B cell (primary cell): ENCODE results near the gene SYTL1. TPM values are rescaled to one million over a fixed set of nuclear protein-coding genes. Genes with fewer than 3 reads are reported as not detected.

Source experiments
- ATAC-seq: fragments of 200-7000 bp; cut with Tn5 transposase; one replicate; pipeline ENCODE4 v1.10.0; 2021; ENCODE audit warnings: low read depth, mild to moderate bottlenecking, moderate number of reproducible peaks, moderate library complexity
- CTCF ChIA-PET: fragments of 350-600 bp; sonication (Branson Sonifier 250); formaldehyde crosslinking; loops from one replicate; lab custom pipeline; 2021; ENCODE audit warnings: antibody characterized with exemption, inconsistent platforms; lab: Charles Lee
- POLR2A ChIA-PET: fragments of 350-600 bp; sonication (Branson Sonifier 250); formaldehyde crosslinking; loops from one replicate; lab custom pipeline; 2021; ENCODE audit warnings: antibody characterized with exemption; lab: Charles Lee
- DNase-seq: peaks from one replicate; pipeline ENCODE4 v3.0.0; 2013
- H2AFZ ChIP-seq: 2 replicates; pipeline ENCODE4 v1.6.1; 2012; ENCODE audit warnings: mild to moderate bottlenecking, low read depth, low read length; ENCODE audit not compliant: insufficient read depth, poor library complexity, severe bottlenecking
- H3K27ac ChIP-seq, 2 donors: 1 replicate in 1 of 2; 2 replicates in 1 of 2; pipeline ENCODE4 v1.5.1; 2012 to 2013; ENCODE audit warnings: low read length in 2 of 2, mild to moderate bottlenecking in 2 of 2, moderate library complexity in 1 of 2
- H3K27me3 ChIP-seq, 4 experiments: fragments of 200-600 bp in 1 of 4; sonication (generic) in 1 of 4; replicated peaks in 1 of 4; 1 replicate in 2 of 4; 2 replicates in 2 of 4; pipeline versions ENCODE4 v1.6.1 to v1.7.0; 2013 to 2016; ENCODE audit warnings: low read length in 3 of 4, mild to moderate bottlenecking in 2 of 4, mixed read lengths in 1 of 4, moderate library complexity in 1 of 4; ENCODE audit not compliant: insufficient read depth in 4 of 4, control insufficient read depth in 3 of 4; ENCODE audit errors: control extremely low read depth in 1 of 4
- H3K36me3 ChIP-seq, 2 experiments: replicated peaks in 1 of 2; 1 replicate in 1 of 2; 2 replicates in 1 of 2; pipeline versions ENCODE4 v1.6.1 to v1.7.1; 2013; ENCODE audit warnings: low read length in 1 of 2; ENCODE audit not compliant: insufficient read depth in 2 of 2, control insufficient read depth in 1 of 2; ENCODE audit errors: control extremely low read depth in 1 of 2, extremely low read depth in 1 of 2
- H3K4me1 ChIP-seq, 2 donors: fragments of 200-600 bp in 1 of 2; sonication (generic) in 1 of 2; 1 replicate in 1 of 2; 2 replicates in 1 of 2; pipeline versions ENCODE4 v1.5.1 to v1.6.1; 2013 to 2017; ENCODE audit warnings: low read length in 2 of 2; ENCODE audit not compliant: control insufficient read depth in 2 of 2, insufficient read depth in 2 of 2
- H3K4me2 ChIP-seq: replicated peaks from 2 replicates; pipeline ENCODE3; 2012; ENCODE audit warnings: mild to moderate bottlenecking, low read depth, low read length; ENCODE audit not compliant: poor library complexity, severe bottlenecking
- H3K4me3 ChIP-seq, 5 experiments: fragments of 200-600 bp in 1 of 5; sonication (generic) in 1 of 5; 1 replicate in 3 of 5; 2 replicates in 2 of 5; pipeline versions ENCODE4 v1.5.1 to v1.7.0; 2011 to 2016; ENCODE audit warnings: low read length in 4 of 5, mild to moderate bottlenecking in 4 of 5, low read depth in 2 of 5, control low read depth in 1 of 5, moderate library complexity in 1 of 5; ENCODE audit not compliant: insufficient read depth in 1 of 5; ENCODE audit errors: control extremely low read depth in 1 of 5, extremely low read depth in 1 of 5
- H3K79me2 ChIP-seq: fragments of 200-600 bp; sonication (generic); one replicate; pipeline ENCODE4 v1.6.0; 2016; ENCODE audit warnings: low read length; ENCODE audit not compliant: control insufficient read depth, insufficient read depth
- H3K9ac ChIP-seq: fragments of 200-600 bp; sonication (generic); 2 replicates; pipeline ENCODE4 v1.6.1; 2017; ENCODE audit warnings: mild to moderate bottlenecking, low read length, moderate library complexity
- H3K9me3 ChIP-seq, 3 donors: one replicate each; pipeline versions ENCODE4 v1.6.1 to v1.7.1; 2013; ENCODE audit warnings: low read length in 2 of 3; ENCODE audit not compliant: control insufficient read depth in 2 of 3, insufficient read depth in 1 of 3; ENCODE audit errors: control extremely low read depth in 1 of 3
- H4K20me1 ChIP-seq: 2 replicates; pipeline ENCODE4 v1.6.0; 2012; ENCODE audit warnings: mild to moderate bottlenecking, low read length; ENCODE audit not compliant: insufficient read depth, control insufficient read depth, poor library complexity, severe bottlenecking
- H3K27ac Mint-ChIP-seq: one replicate; pipeline ENCODE4 v1.8.0; 2021; ENCODE audit warnings: mixed read lengths
- H3K27me3 Mint-ChIP-seq: one replicate; pipeline ENCODE4 v1.8.0; 2021; ENCODE audit warnings: mixed read lengths
- H3K4me1 Mint-ChIP-seq: one replicate; pipeline ENCODE4 v1.8.0; 2021; ENCODE audit warnings: mixed read lengths
- H3K4me3 Mint-ChIP-seq: one replicate; pipeline ENCODE4 v1.8.0; 2021; ENCODE audit warnings: mixed read lengths
- H3K9me3 Mint-ChIP-seq: one replicate; pipeline ENCODE4 v1.8.0; 2022; ENCODE audit warnings: mixed read lengths; ENCODE audit not compliant: insufficient read depth
- EZH2 ChIP-seq: IDR thresholded peaks from 2 replicates; pipeline ENCODE4 v1.6.1; 2012; ENCODE audit warnings: borderline replicate concordance, low read depth, mild to moderate bottlenecking, moderate library complexity, low read length; ENCODE audit not compliant: insufficient read depth, poor library complexity, severe bottlenecking
- WGBS: methylation state at CpG from one replicate; pipeline ENCODE4 v1.1.5; 2013; ENCODE audit warnings: missing lambda C conversion rate; ENCODE audit not compliant: insufficient coverage; 5-methylcytosine and 5-hydroxymethylcytosine counted together
- intact Hi-C: fragments of 100-400 bp; cut with micrococcal nuclease; formaldehyde crosslinking; loops from one replicate; pipeline ENCODE4 v1.10.0; 2022
- polyA plus RNA-seq: library from polyadenylated mRNA; depleted of rRNA; stranded (reverse); fragments of >200 nt; gene quantifications from 2 replicates; pipeline ENCODE4 v1.2.3, GENCODE V29; 2012
- total RNA-seq, 2 donors: library from RNA; stranded (reverse); fragments of 120-200 nt in 1 of 2; gene quantifications; 1 replicate in 1 of 2; 2 replicates in 1 of 2; pipeline versions ENCODE4 v1.2.3 to v1.2.4, GENCODE V29; 2013 to 2022
- TF ChIP-seq, protein P1 (sequence below): fragments of 200-600 bp; IDR thresholded peaks from one replicate; pipeline ENCODE4 v1.8.0; 2022; ENCODE audit warnings: antibody characterized with exemption, mild to moderate bottlenecking

SYTL1 gene
- total and polyA plus RNA-seq, 2 donors (not counting 1 experiment from before 2014, with no cell fraction given) = 159 to 444 TPM

DNA sequence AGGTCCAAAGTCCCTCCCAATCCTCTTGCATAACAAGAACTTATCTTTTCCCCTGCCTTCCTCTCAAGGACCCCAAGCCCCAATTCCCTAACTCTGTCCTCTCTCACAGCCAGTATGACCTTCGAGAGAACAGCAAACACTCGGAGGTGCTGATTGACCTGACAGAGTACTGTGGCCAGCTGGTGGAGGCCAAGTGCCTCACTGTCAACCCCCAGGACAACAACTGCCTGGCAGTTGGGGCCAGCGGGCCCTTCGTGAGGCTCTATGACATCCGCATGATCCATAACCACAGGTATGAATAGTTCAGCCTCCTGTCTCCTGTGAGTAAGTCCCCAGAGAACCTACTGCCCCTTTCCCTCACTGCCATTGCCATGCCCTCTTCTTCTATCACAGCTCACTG lies 49.7 kb upstream of the SYTL1 start:
- Histone ChIP-seq H3K27ac (no peak overlapping the region), H3K4me1 (no peaks in the 10 kb centered on the region), H3K4me3 (no peak overlapping the region), H4K20me1 (no peaks in the 10 kb centered on the region), H3K9ac (no peak overlapping the region), H3K79me2 (peaks cover 6% of the 10 kb centered on the region), H3K4me2 (no peak overlapping the region), H3K27me3 (no peaks in the 10 kb centered on the region), H3K36me3 (peaks cover 9 to 66% of the 10 kb centered on the region in 2 experiments), H3K9me3 (no peaks in the 10 kb centered on the region), H2AFZ (no peak overlapping the region)
- ATAC-seq (no peak), DNase-seq (no peak)
- 98% methylated on average over 5 of the region's 5 CpGs for WGBS
- no peak overlapping the region for H3K27ac Mint-ChIP-seq
- no peak overlapping the region for H3K4me3 Mint-ChIP-seq
- TF ChIP-seq EZH2 = no peak
- TF ChIP-seq, protein P1, sequence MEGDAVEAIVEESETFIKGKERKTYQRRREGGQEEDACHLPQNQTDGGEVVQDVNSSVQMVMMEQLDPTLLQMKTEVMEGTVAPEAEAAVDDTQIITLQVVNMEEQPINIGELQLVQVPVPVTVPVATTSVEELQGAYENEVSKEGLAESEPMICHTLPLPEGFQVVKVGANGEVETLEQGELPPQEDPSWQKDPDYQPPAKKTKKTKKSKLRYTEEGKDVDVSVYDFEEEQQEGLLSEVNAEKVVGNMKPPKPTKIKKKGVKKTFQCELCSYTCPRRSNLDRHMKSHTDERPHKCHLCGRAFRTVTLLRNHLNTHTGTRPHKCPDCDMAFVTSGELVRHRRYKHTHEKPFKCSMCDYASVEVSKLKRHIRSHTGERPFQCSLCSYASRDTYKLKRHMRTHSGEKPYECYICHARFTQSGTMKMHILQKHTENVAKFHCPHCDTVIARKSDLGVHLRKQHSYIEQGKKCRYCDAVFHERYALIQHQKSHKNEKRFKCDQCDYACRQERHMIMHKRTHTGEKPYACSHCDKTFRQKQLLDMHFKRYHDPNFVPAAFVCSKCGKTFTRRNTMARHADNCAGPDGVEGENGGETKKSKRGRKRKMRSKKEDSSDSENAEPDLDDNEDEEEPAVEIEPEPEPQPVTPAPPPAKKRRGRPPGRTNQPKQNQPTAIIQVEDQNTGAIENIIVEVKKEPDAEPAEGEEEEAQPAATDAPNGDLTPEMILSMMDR = no peak
- intact Hi-C loops = no loop called here
- H3K9me3 Mint-ChIP-seq = no peaks in the 10 kb centered on the region
- ChIA-PET POLR2A (interaction anchor here (0.6 kb wide), 1 partner anchor 222 kb away, joined by 4 read pairs; no protein-coding TSS in a partner anchor), CTCF (interaction anchor here (0.8 to 13.5 kb wide), 7 partner anchors 8 to 247 kb away, joined by 3 to 297 read pairs (median 40); partner anchors contain the start of gene GPR3)
- no peaks in the 10 kb centered on the region for H3K4me1 Mint-ChIP-seq
- H3K27me3 Mint-ChIP-seq = no peaks in the 10 kb centered on the region

DNA sequence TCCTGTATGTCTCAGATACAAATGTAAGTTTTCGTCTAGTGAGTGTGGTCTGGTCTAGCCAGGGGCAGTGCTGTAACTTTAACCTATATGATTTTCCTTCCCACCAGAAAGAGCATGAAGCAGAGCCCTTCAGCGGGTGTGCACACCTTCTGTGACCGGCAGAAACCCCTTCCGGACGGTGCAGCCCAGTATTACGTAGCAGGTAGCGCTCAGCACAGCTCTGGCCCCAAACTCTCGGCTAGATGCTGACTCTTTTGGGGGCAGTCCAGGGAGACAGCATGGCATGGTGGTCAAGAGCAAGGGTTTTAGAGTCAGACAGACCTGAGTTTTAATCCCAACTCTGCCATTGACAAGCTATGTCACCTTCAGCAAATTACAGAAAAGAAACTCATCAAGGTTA lies 47.9 kb upstream of the SYTL1 start:
- Histone ChIP-seq H3K27ac (no peak overlapping the region), H3K4me2 (no peak overlapping the region), H2AFZ (no peak overlapping the region), H3K79me2 (no peaks in the 10 kb centered on the region), H3K9me3 (no peaks in the 10 kb centered on the region), H3K4me1 (no peaks in the 10 kb centered on the region), H3K4me3 (no peak overlapping the region), H3K9ac (no peak overlapping the region), H3K36me3 (peaks cover 5 to 74% of the 10 kb centered on the region in 2 experiments), H3K27me3 (no peaks in the 10 kb centered on the region), H4K20me1 (no peaks in the 10 kb centered on the region)
- H3K4me3 Mint-ChIP-seq = no peak overlapping the region
- ChIA-PET CTCF (interaction anchor here (0.6 to 13.5 kb wide), 16 partner anchors 8 to 322 kb away, joined by 3 to 402 read pairs (median 12); partner anchors contain the start of genes AHDC1 and GPR3), POLR2A (no interaction called here)
- no peak overlapping the region for H3K27ac Mint-ChIP-seq
- TF ChIP-seq, protein P1 = no peak
- TF ChIP-seq EZH2 = no peak
- WGBS = 100% methylated on average over 8 of the region's 8 CpGs
- ATAC-seq (no peak), DNase-seq (no peak)
- no peaks in the 10 kb centered on the region for H3K9me3 Mint-ChIP-seq
- intact Hi-C loops = no loop called here
- H3K27me3 Mint-ChIP-seq = no peaks in the 10 kb centered on the region
- no peaks in the 10 kb centered on the region for H3K4me1 Mint-ChIP-seq
